Activated naive CD8-positive, alpha-beta T cell treated with anti-CD3 and anti-CD28 coated beads for 36 hours (primary cell): ENCODE measurements around the gene ZNF592. TPM values are rescaled to one million over a fixed set of nuclear protein-coding genes. Genes with fewer than 3 reads are reported as not detected.

Source experiments
- DNase-seq: peaks from one replicate; pipeline ENCODE4 v3.0.0; 2021
- H3K27ac Mint-ChIP-seq: one replicate; pipeline ENCODE4 v1.8.0; 2022; ENCODE audit warnings: mild to moderate bottlenecking, moderate library complexity, mixed read lengths
- H3K27me3 Mint-ChIP-seq: one replicate; pipeline ENCODE4 v1.8.0; 2022; ENCODE audit warnings: mild to moderate bottlenecking, mixed read lengths
- H3K36me3 Mint-ChIP-seq: one replicate; pipeline ENCODE4 v1.8.0; 2021; ENCODE audit warnings: mild to moderate bottlenecking, mixed read lengths
- H3K4me1 Mint-ChIP-seq: one replicate; pipeline ENCODE4 v1.8.0; 2021; ENCODE audit warnings: mixed read lengths
- H3K4me3 Mint-ChIP-seq: one replicate; pipeline ENCODE4 v1.8.0; 2022; ENCODE audit warnings: mild to moderate bottlenecking, moderate library complexity, mixed read lengths
- H3K9me3 Mint-ChIP-seq: one replicate; pipeline ENCODE4 v1.8.0; 2022; ENCODE audit warnings: mixed read lengths
- total RNA-seq, 2 experiments: library from RNA; stranded (reverse); gene quantifications; one replicate each; pipeline ENCODE4 v1.2.3, GENCODE V29; 2021

The ZNF592 gene
- 10 to 100 TPM; 24.5 to 26.5 TPM for total RNA-seq

GRCh38 chr15:84748274-84749110, at the start of gene ZNF592:
Gene ZNF592 (plus strand): TSS chr15:84748592. CDS start chr15:84782676, 34,084 bp downstream.
- DNase-seq, result peak; percentile 83
- peaks cover 51% of the 10 kb centered on the region for H3K4me1 Mint-ChIP-seq
- no peaks in the 10 kb centered on the region for H3K27me3 Mint-ChIP-seq
- peak within 1 kb of the TSS; percentile 98 for H3K27ac Mint-ChIP-seq
- peaks cover 18% of the 10 kb centered on the region for H3K36me3 Mint-ChIP-seq
- H3K9me3 Mint-ChIP-seq, result no peaks in the 10 kb centered on the region
- peak within 1 kb of the TSS; percentile 91 for H3K4me3 Mint-ChIP-seq

- Mint-ChIP-seq H3K27me3 (no peaks in the 10 kb centered on the region), H3K36me3 (peaks cover 9% of the 10 kb centered on the region), H3K4me1 (peaks cover 64% of the 10 kb centered on the region), H3K27ac (peak overlapping the region; percentile 78), H3K4me3 (no peak overlapping the region), H3K9me3 (no peaks in the 10 kb centered on the region)
- no peak for DNase-seq
Measured at GRCh38 chr15:84699538-84700191, 48.7 kb upstream of the ZNF592 start.

- H3K27ac Mint-ChIP-seq, result no peak overlapping the region
- no peaks in the 10 kb centered on the region for H3K9me3 Mint-ChIP-seq
- H3K4me3 Mint-ChIP-seq, result no peak overlapping the region
- no peaks in the 10 kb centered on the region for H3K27me3 Mint-ChIP-seq
- no peak for DNase-seq
- H3K4me1 Mint-ChIP-seq, result peaks cover 50% of the 10 kb centered on the region
- H3K36me3 Mint-ChIP-seq, result peaks cover 11% of the 10 kb centered on the region
Measured at GRCh38 chr15:84702961-84703482, 45.4 kb upstream of the ZNF592 start.

GRCh38 chr15:84703808-84704207, 44.6 kb upstream of the ZNF592 start:
- no peak overlapping the region for H3K4me3 Mint-ChIP-seq
- no peak for DNase-seq
- no peak overlapping the region for H3K27ac Mint-ChIP-seq
- H3K4me1 Mint-ChIP-seq, result peaks cover 51% of the 10 kb centered on the region
- H3K36me3 Mint-ChIP-seq, result peaks cover 15% of the 10 kb centered on the region
- H3K9me3 Mint-ChIP-seq, result no peaks in the 10 kb centered on the region
- H3K27me3 Mint-ChIP-seq, result no peaks in the 10 kb centered on the region

- no peak for DNase-seq
- Mint-ChIP-seq H3K9me3 (no peaks in the 10 kb centered on the region), H3K4me1 (peaks cover 41% of the 10 kb centered on the region), H3K4me3 (peak overlapping the region; percentile 84), H3K36me3 (peaks cover 20% of the 10 kb centered on the region), H3K27me3 (no peaks in the 10 kb centered on the region), H3K27ac (no peak overlapping the region)
Measured at GRCh38 chr15:84714372-84714771, 34.0 kb upstream of the ZNF592 start.

GRCh38 chr15:84714821-84715220, 33.6 kb upstream of the ZNF592 start:
- H3K27me3 Mint-ChIP-seq, result no peaks in the 10 kb centered on the region
- H3K4me3 Mint-ChIP-seq, result peak overlapping the region; percentile 84
- DNase-seq, result no peak
- H3K9me3 Mint-ChIP-seq, result no peaks in the 10 kb centered on the region
- H3K36me3 Mint-ChIP-seq, result peaks cover 20% of the 10 kb centered on the region
- peaks cover 41% of the 10 kb centered on the region for H3K4me1 Mint-ChIP-seq
- peak overlapping the region; percentile 90 for H3K27ac Mint-ChIP-seq

GRCh38 chr15:84715441-84716035, 32.9 kb upstream of the ZNF592 start:
- H3K4me1 Mint-ChIP-seq, result peaks cover 41% of the 10 kb centered on the region
- H3K27ac Mint-ChIP-seq, result peak overlapping the region; percentile 90
- peaks cover 18% of the 10 kb centered on the region for H3K36me3 Mint-ChIP-seq
- no peaks in the 10 kb centered on the region for H3K27me3 Mint-ChIP-seq
- DNase-seq, result peak; percentile 63
- H3K4me3 Mint-ChIP-seq, result peak overlapping the region; percentile 84
- H3K9me3 Mint-ChIP-seq, result no peaks in the 10 kb centered on the region

- Mint-ChIP-seq H3K36me3 (peaks cover 18% of the 10 kb centered on the region), H3K4me3 (peak within 1 kb of the TSS; percentile 84), H3K4me1 (peaks cover 44% of the 10 kb centered on the region), H3K9me3 (no peaks in the 10 kb centered on the region), H3K27ac (peak within 1 kb of the TSS; percentile 90), H3K27me3 (no peaks in the 10 kb centered on the region)
- DNase-seq, result peak; percentile 92
Measured at GRCh38 chr15:84716036-84716732, 32.2 kb upstream of the ZNF592 start, which contains the start of gene SEC11A. Gene SEC11A (minus strand): TSS chr15:84716139. CDS start chr15:84716075, 64 bp downstream.

- H3K27me3 Mint-ChIP-seq, result no peaks in the 10 kb centered on the region
- peak overlapping the region; percentile 80 for H3K27ac Mint-ChIP-seq
- no peaks in the 10 kb centered on the region for H3K9me3 Mint-ChIP-seq
- no peak for DNase-seq
- H3K4me3 Mint-ChIP-seq, result no peak overlapping the region
- H3K36me3 Mint-ChIP-seq, result no peaks in the 10 kb centered on the region
- H3K4me1 Mint-ChIP-seq, result peaks cover 35% of the 10 kb centered on the region
Measured at GRCh38 chr15:84721371-84721770, 27.0 kb upstream of the ZNF592 start.

- no peak overlapping the region for H3K4me3 Mint-ChIP-seq
- H3K4me1 Mint-ChIP-seq, result peaks cover 29% of the 10 kb centered on the region
- no peaks in the 10 kb centered on the region for H3K36me3 Mint-ChIP-seq
- H3K27ac Mint-ChIP-seq, result no peak overlapping the region
- H3K9me3 Mint-ChIP-seq, result no peaks in the 10 kb centered on the region
- H3K27me3 Mint-ChIP-seq, result no peaks in the 10 kb centered on the region
- DNase-seq, result no peak
Measured at GRCh38 chr15:84722628-84723027, 25.8 kb upstream of the ZNF592 start.

- Mint-ChIP-seq H3K4me3 (no peak overlapping the region), H3K4me1 (peaks cover 30% of the 10 kb centered on the region), H3K27me3 (no peaks in the 10 kb centered on the region), H3K9me3 (no peaks in the 10 kb centered on the region), H3K36me3 (no peaks in the 10 kb centered on the region), H3K27ac (peak overlapping the region; percentile 73)
- no peak for DNase-seq
Measured at GRCh38 chr15:84725001-84725491, 23.3 kb upstream of the ZNF592 start.

GRCh38 chr15:84727429-84727828, 21.0 kb upstream of the ZNF592 start:
- H3K27me3 Mint-ChIP-seq, result no peaks in the 10 kb centered on the region
- peaks cover 23% of the 10 kb centered on the region for H3K4me1 Mint-ChIP-seq
- no peak overlapping the region for H3K4me3 Mint-ChIP-seq
- no peak for DNase-seq
- no peaks in the 10 kb centered on the region for H3K9me3 Mint-ChIP-seq
- H3K36me3 Mint-ChIP-seq, result no peaks in the 10 kb centered on the region
- H3K27ac Mint-ChIP-seq, result no peak overlapping the region

- H3K9me3 Mint-ChIP-seq, result no peaks in the 10 kb centered on the region
- no peaks in the 10 kb centered on the region for H3K36me3 Mint-ChIP-seq
- H3K27ac Mint-ChIP-seq, result no peak overlapping the region
- DNase-seq, result no peak
- H3K4me3 Mint-ChIP-seq, result no peak overlapping the region
- no peaks in the 10 kb centered on the region for H3K27me3 Mint-ChIP-seq
- H3K4me1 Mint-ChIP-seq, result peaks cover 40% of the 10 kb centered on the region
Measured at GRCh38 chr15:84731774-84732173, 16.6 kb upstream of the ZNF592 start.

GRCh38 chr15:84734794-84735479, 13.5 kb upstream of the ZNF592 start:
- peak overlapping the region; percentile 92 for H3K27ac Mint-ChIP-seq
- peak overlapping the region; percentile 65 for H3K4me3 Mint-ChIP-seq
- H3K27me3 Mint-ChIP-seq, result no peaks in the 10 kb centered on the region
- H3K36me3 Mint-ChIP-seq, result no peaks in the 10 kb centered on the region
- DNase-seq, result peak; percentile 71
- H3K4me1 Mint-ChIP-seq, result peaks cover 46% of the 10 kb centered on the region
- no peaks in the 10 kb centered on the region for H3K9me3 Mint-ChIP-seq
